ENCODE results near the gene PDGFD. TPM values are rescaled to one million over a fixed set of nuclear protein-coding genes. Genes with fewer than 3 reads are reported as not detected.

The PDGFD gene
- total RNA-seq, 1 donor from 2014 or later = 2.2 TPM

GRCh38 chr11:104093426-104094280 lies 70.3 kb downstream of the PDGFD start:
- peaks cover 4% of the 10 kb centered on the region for H3K4me1 Mint-ChIP-seq (ENCODE audit: unreplicated experiment)
- H3K36me3 Mint-ChIP-seq (ENCODE audit: unreplicated experiment) = no peaks in the 10 kb centered on the region
- no peaks in the 10 kb centered on the region for H3K27me3 Mint-ChIP-seq (ENCODE audit: unreplicated experiment)
- TF ChIP-seq, protein P1, sequence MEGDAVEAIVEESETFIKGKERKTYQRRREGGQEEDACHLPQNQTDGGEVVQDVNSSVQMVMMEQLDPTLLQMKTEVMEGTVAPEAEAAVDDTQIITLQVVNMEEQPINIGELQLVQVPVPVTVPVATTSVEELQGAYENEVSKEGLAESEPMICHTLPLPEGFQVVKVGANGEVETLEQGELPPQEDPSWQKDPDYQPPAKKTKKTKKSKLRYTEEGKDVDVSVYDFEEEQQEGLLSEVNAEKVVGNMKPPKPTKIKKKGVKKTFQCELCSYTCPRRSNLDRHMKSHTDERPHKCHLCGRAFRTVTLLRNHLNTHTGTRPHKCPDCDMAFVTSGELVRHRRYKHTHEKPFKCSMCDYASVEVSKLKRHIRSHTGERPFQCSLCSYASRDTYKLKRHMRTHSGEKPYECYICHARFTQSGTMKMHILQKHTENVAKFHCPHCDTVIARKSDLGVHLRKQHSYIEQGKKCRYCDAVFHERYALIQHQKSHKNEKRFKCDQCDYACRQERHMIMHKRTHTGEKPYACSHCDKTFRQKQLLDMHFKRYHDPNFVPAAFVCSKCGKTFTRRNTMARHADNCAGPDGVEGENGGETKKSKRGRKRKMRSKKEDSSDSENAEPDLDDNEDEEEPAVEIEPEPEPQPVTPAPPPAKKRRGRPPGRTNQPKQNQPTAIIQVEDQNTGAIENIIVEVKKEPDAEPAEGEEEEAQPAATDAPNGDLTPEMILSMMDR (IDR thresholded peaks at IDR 0.05) = no peak
- no peak overlapping the region for H3K27ac Mint-ChIP-seq (ENCODE audit: unreplicated experiment)
- H3K9me3 Mint-ChIP-seq (ENCODE audit: unreplicated experiment) = no peaks in the 10 kb centered on the region
- no peak for DNase-seq (ENCODE audit: extremely low spot score, unreplicated experiment)
- H3K4me3 Mint-ChIP-seq (ENCODE audit: unreplicated experiment) = no peak overlapping the region

GRCh38 chr11:104092744-104093143 lies 71.2 kb downstream of the PDGFD start:
- no peaks in the 10 kb centered on the region for H3K27me3 Mint-ChIP-seq (ENCODE audit: unreplicated experiment)
- TF ChIP-seq, protein P1 (IDR thresholded peaks at IDR 0.05) = no peak
- no peak for DNase-seq (ENCODE audit: extremely low spot score, unreplicated experiment)
- no peaks in the 10 kb centered on the region for H3K9me3 Mint-ChIP-seq (ENCODE audit: unreplicated experiment)
- H3K27ac Mint-ChIP-seq (ENCODE audit: unreplicated experiment) = no peak overlapping the region
- no peaks in the 10 kb centered on the region for H3K36me3 Mint-ChIP-seq (ENCODE audit: unreplicated experiment)
- H3K4me1 Mint-ChIP-seq (ENCODE audit: unreplicated experiment) = peaks cover 4% of the 10 kb centered on the region
- H3K4me3 Mint-ChIP-seq (ENCODE audit: unreplicated experiment) = no peak overlapping the region

DNA sequence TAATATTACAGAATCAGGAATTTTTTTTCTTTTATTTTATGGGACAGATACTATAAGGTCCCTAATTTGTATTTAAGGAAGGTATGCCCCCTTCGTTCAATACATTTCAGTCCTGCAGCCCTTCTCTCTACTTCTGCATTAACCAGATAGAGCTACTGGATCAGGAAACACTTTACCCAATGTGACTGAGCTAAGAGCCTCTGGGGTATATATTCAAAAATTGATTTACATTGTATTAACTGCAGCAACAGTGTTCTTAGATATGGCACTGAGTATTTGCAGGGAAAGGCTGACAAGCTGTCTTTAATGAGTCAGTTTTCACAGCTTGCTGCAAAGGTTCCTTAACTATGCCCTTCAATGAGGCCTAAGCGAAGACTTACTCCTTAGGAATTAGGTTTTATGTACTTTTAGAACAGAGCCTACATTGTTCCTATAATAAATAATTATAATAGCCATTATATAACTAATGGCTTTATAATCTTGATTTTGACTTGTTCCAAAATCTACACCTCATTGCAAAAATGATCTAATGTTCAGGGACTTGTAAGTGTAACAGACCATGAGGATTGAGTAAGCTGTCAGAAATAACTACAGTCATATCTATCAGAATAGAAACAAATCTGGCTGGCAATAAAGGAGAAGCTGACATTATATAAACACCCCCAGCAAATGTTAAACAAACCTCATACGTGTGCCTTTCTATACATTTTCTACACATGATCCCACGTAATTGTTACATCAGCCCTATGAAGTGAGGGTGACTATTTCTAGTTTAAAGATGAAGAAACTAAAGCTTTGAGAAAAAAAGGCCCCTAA lies 72.5 kb downstream of the PDGFD start:
- peaks cover 4% of the 10 kb centered on the region for H3K4me1 Mint-ChIP-seq (ENCODE audit: unreplicated experiment)
- TF ChIP-seq, protein P1 (IDR thresholded peaks at IDR 0.05) = no peak
- H3K27ac Mint-ChIP-seq (ENCODE audit: unreplicated experiment) = no peak overlapping the region
- no peaks in the 10 kb centered on the region for H3K27me3 Mint-ChIP-seq (ENCODE audit: unreplicated experiment)
- H3K9me3 Mint-ChIP-seq (ENCODE audit: unreplicated experiment) = no peaks in the 10 kb centered on the region
- DNase-seq (ENCODE audit: extremely low spot score, unreplicated experiment) = no peak
- H3K36me3 Mint-ChIP-seq (ENCODE audit: unreplicated experiment) = no peaks in the 10 kb centered on the region
- H3K4me3 Mint-ChIP-seq (ENCODE audit: unreplicated experiment) = no peak overlapping the region

GRCh38 chr11:104090767-104091166 lies 73.2 kb downstream of the PDGFD start:
- no peak overlapping the region for H3K27ac Mint-ChIP-seq (ENCODE audit: unreplicated experiment)
- H3K4me1 Mint-ChIP-seq (ENCODE audit: unreplicated experiment) = peaks cover 2% of the 10 kb centered on the region
- no peaks in the 10 kb centered on the region for H3K36me3 Mint-ChIP-seq (ENCODE audit: unreplicated experiment)
- DNase-seq (ENCODE audit: extremely low spot score, unreplicated experiment) = no peak
- TF ChIP-seq, protein P1 (IDR thresholded peaks at IDR 0.05) = no peak
- H3K27me3 Mint-ChIP-seq (ENCODE audit: unreplicated experiment) = peaks cover 3% of the 10 kb centered on the region
- no peaks in the 10 kb centered on the region for H3K9me3 Mint-ChIP-seq (ENCODE audit: unreplicated experiment)
- no peak overlapping the region for H3K4me3 Mint-ChIP-seq (ENCODE audit: unreplicated experiment)

DNA sequence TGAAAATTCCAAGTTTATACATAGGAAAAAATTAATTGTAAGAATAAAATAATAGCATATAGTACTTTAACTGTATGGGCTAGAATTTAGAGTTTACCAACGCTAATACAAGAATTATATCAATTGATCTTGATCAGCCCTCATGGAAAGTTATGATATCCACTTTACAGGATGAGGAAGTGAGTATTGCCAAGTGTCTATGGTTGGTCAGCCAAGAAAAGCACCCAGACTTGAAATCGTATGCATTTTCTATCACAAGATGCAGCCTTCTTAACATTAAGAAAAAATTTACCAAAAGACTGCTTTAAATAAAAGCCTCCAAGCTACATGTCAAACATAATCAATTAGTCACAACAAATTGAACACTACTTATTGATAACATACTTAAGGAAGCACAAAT lies 74.5 kb downstream of the PDGFD start:
- H3K9me3 Mint-ChIP-seq (ENCODE audit: unreplicated experiment) = no peaks in the 10 kb centered on the region
- no peaks in the 10 kb centered on the region for H3K4me1 Mint-ChIP-seq (ENCODE audit: unreplicated experiment)
- H3K27me3 Mint-ChIP-seq (ENCODE audit: unreplicated experiment) = peaks cover 3% of the 10 kb centered on the region
- no peaks in the 10 kb centered on the region for H3K36me3 Mint-ChIP-seq (ENCODE audit: unreplicated experiment)
- no peak overlapping the region for H3K4me3 Mint-ChIP-seq (ENCODE audit: unreplicated experiment)
- H3K27ac Mint-ChIP-seq (ENCODE audit: unreplicated experiment) = no peak overlapping the region
- no peak for DNase-seq (ENCODE audit: extremely low spot score, unreplicated experiment)
- TF ChIP-seq, protein P1 (IDR thresholded peaks at IDR 0.05) = no peak

Measured in osteocyte (in vitro differentiated cells).